Fibroblast of skin of left biceps (primary cell): ENCODE measurements around the gene RHOH.
A peak's percentile ranks its signal among the peaks of the same experiment; 100 is the strongest.
"Not testable (repeated sequence)": the region's sequence is repeated elsewhere in the genome, so short reads cannot be mapped to it uniquely, and the experiment has no call there.

Experiments used
- DNase-seq, 2 experiments: peaks; one replicate each; pipeline ENCODE4 v3.0.0-alpha.2; 2013; ENCODE audit warnings: low read depth in 2 of 2

The RHOH gene, protein sequence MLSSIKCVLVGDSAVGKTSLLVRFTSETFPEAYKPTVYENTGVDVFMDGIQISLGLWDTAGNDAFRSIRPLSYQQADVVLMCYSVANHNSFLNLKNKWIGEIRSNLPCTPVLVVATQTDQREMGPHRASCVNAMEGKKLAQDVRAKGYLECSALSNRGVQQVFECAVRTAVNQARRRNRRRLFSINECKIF

DNA sequence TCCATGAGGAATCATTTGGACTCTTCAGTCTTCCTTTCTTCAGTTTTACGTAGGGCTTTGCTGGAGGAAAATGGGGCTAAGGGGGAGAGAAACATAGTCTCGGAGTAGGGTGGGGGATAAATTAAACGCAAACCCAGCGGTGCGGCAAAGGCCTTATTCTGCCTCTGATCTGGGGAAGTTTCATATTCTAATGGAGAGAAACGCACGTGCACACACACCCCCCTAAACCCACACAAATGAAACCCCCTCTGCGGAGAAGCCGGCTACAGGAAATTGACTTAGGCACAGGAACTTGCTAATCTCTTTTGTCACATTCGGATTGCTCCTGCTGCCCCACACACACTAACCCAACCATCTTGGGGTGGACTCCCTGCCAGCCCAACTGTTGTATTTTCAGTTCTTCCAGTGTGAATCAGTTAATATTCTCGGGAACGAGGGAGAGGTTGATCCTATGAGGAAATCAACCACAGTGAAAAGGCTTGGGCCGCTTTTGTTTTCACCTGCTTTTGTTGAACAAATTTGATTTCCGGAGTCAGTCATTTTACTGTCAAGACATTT is at the start of gene RHOH:
Gene RHOH (plus strand): TSS at position 308 of the 558 bp plus-strand sequence. CDS start 46,356 bp downstream, outside the sequence.
- DNase-seq = no peak

DNA sequence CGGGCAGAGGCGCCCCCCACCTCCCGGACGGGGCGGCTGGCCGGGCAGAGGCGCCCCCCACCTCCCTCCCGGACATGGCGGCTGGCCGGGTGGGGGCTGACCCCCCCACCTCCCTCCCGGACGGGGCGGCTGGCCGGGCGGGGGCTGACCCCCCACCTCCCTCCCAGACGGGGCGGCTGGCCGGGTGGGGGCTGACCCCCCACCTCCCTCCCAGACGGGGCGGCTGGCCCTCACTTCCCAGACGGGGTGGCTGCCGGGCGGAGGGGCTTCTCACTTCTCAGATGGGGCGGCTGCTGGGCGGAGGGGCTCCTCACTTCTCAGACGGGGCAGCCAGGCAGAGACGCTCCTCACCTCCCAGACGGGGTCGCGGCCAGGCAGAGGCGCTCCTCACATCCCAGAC is 49.3 kb upstream of the RHOH start:
- DNase-seq = not testable (repeated sequence)

DNA sequence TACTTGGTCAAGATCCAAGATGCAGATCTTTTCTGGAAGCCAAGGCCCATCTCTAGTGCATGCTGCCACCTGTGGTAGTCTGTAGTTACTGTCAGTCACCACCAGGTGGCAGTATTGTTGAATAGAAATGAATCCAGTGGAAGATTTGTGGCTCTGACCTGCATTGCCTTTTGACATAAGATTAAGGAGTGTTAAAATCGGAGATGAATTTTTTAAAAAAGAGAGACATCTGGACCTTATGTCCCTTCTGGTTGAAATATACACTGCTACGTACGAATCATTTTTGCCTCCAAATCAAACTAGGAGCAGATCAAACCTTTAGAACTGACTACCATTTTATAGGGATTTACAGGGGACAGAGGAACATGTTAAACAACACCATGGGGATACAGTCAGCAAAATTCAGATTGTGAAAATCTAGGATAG is 46.9 kb upstream of the RHOH start:
- DNase-seq = peak; percentile 21 to 32

DNA sequence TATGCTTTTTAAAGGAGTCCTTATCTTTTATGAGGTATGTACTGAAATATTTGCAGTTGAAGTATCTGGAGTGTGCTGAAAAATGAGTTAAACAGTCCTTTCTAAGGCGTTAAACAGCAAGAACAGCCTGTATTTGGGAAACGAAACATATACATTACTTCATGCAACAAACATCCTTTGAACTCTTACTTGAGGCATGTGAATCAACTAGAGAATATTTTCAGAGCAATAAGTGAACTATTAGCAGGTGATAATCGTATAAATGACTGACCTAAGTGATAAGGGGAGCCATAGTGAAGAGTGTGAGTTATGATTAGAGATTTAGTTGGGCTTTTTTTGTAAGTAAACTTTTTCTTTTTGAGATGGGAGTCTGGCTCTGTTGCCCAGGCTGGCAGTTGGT is 45.9 kb upstream of the RHOH start:
- no peak for DNase-seq

DNA sequence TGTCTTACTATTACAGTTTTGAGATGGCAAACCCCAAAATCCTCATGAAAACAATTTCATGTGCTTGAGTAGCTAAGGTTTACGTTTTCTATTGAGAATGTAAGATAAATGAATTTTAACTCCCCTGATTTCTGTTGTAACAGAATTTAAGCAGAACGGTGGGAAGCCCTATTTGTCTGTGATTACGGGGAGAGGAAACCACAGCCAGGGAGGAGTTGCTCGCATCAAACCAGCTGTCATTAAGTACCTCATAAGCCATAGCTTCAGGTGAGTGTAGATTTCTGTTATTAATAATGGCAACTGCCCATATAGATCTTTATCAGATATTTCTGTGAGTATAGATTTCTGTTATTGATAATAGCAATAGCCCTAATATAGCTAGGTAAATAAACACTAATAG is 44.2 kb upstream of the RHOH start:
- no peak for DNase-seq

DNA sequence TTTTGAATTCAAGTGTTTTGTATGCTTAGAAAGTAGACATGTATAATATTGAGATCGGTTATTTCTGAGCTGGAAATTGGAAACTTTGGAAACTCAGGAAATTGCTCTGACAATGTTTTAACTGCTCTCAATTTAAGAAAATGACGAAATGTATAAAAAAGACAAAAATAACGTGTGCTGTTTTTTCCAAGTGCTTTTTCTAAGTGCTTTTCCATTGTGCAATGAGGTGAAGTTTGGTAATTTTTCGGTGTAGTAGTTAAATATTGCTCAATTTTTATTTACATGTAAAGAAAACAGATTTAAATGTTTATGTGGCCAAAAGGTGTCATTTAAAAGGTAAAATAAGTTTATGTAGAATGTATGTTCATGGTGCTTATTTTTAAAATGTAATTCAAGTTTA is 39.4 kb upstream of the RHOH start:
- DNase-seq = no peak

DNA sequence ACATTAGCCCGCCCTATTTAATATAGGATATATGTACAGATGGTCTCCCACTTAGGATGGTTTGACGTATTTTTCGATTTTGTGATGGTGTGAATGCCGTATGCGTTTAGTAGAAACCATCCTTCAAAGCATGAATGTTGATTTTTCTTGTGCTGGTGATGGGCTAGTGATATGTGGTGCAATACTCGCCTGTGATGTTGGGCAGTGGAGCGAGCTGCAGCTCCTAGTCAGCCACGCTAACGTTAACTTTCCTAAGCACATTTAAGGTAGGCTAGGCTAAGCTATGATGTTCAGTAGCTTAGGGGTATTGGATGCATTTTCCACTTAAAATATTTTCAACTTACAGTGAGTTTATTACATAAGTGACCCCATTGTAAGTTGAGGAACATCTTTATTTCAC is 36.6 kb upstream of the RHOH start:
- DNase-seq = no peak

DNA sequence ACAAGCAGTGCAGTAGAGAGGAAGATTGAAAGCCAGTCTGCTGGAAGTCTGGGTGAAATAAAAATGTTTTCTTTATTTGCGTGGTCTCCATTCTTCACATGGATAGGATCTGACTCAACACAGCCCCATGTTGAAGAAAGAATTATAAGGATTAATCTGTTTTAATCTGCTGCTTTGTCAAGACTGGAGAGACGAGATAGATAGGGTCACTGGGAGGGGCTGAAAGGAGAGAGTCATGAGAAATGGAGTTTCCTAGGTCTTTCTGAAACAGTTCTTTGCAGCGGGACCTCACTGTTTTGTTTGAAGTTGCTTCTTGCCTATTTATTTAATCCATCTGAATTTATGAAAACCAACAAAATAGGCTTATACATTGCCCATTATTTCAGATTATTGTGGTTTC is 32.4 kb upstream of the RHOH start:
- DNase-seq = no peak

DNA sequence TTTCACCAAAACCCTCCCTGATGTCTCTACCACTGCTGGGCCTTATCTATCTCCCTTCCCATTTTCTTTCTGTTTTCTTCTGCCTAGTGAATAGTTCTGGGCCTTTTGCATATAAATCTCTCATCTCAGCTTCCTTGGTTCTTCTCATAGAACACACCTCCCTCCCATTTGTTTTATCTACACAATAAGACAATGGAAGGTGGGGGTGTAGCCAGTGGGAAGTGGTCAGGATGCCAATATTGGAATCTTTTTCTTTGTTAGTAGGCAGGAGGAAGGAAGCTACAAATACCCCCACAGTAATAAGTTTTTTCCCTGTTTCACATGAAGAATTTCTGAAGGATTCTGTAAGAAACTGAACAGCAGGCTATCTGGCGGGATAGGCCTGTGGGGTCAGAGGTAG is 30.9 kb upstream of the RHOH start:
- DNase-seq = no peak

DNA sequence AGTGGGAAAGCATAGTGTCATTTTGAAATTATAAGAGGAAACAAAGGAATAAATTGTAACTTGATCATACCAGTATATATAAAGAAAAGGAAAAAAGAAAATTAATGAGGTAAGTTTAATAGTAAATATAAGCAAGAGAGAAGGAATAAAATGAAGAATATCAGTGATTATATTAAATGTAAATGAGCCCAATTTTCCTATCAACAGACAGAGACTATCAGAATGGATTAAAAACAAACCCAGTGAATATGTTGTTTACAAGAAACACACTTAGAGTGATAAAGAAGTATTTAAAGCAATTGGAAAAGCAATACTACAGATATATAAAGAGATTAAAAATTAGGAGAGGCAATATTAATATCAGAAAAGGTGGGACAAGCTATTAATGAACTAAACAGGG is 28.8 kb upstream of the RHOH start:
- no peak for DNase-seq

DNA sequence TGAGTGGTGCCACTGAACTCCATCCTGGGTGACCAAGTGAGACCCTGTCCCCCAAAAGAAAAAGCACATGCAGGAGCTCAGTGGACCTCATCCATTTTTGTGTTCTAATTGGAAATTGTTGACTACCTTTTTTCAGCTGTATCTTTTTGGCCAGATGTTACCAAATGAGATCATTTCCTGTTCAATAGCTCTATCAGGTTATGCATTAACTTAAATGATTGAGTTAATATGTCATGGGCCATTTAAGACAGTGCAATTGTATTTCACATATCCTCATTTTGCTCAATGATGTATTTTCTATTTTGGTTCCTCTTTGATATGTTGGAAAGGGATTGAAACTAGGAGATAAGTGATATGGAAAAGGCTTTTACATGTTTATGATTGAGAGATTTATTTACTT is 26.2 kb upstream of the RHOH start:
- no peak for DNase-seq

DNA sequence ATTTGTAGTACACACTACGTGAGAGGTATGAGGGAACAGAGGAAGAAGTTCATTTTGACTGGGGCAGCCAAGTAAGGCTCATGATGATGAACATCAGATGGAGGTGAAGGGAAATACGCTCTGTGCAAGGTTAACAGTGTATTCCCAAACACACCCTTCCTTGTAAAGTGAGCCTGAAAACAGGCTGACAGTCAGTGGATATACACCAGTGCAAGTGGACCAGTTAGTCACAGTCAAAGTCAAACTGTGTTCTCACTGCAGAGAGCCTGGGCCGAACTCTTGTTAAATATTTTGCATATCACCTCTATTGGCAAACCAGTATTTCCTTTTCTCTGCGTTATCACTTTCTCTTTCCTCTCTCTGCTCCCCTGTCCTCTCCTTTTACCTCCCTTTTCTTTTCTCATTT is 23.4 kb upstream of the RHOH start:
- no peak for DNase-seq

DNA sequence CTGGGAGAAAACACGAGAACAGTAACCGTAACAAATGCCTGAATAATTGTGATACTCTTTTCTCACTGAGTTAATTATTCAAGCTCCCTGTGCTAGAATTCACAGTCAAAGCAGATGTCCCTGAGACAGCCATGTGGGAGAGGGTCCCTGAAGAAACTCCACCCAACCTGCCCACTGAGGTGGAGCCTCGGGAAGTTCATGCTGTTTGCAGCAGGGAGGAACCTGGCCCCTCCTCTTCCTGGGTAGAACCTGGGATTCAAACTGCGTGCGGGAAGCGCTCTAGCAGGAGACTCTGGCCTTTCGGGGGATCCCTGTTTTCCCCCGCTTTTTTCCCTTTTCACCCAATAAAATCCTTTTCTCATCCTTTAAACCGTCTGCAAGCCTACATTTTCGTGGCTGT is 20.2 kb upstream of the RHOH start:
- DNase-seq = no peak

DNA sequence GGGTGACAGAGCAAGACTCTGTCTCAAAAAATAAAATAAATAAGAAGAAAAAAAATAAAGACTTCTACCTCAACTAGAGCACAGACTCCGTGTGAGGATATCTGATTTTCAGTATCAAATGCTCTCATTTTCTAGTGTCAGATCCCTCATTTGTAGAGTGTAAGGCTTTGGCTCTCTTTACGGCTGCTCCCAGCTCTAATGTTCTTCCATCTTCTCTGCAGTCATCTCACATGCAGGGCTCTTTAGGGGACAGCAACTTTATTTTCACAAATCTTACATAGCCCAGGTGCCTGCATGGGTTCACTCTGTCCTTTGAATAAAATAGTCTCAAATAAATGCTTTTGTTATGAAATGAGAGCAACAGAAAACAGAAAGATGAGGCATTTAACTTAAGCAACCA is 19.2 kb upstream of the RHOH start:
- DNase-seq = no peak

DNA sequence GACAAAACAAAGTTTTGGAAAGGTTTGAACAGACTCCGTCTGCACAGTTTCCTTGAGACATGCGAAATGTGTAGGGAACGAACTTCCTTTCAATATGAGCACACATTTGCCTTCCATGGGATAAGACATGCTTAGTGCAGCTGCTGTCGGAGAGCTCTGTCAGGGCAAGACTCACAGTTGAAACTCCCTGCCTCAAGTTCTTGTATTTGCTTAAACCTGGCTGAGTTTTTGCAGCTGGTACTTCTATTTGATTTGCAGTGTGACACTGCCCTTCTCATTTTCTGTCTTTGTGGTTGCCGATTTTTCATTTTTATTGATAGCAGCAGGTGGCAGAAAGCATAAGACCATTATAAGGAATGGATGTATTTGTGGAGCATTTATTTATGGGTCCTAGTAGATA is 18.2 kb upstream of the RHOH start:
- DNase-seq = no peak

DNA sequence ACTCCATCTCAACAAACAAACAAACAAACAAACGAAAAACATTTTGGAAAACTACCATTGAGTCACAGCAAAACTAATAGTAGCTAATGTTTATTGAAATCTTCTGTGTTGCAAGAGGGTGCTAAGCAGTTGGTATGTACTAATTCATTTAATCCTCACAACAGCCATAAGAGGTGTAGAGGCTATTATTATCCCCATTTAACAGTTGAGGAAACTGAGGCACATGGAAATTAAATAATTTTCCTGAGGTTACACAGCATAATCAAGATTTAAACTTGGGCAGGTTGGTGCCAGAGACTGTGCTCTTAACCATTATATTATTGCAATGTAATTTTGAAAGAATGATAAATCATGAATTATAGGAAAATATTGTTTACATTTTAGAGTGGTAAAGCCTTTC is 17.5 kb upstream of the RHOH start:
- DNase-seq = no peak

DNA sequence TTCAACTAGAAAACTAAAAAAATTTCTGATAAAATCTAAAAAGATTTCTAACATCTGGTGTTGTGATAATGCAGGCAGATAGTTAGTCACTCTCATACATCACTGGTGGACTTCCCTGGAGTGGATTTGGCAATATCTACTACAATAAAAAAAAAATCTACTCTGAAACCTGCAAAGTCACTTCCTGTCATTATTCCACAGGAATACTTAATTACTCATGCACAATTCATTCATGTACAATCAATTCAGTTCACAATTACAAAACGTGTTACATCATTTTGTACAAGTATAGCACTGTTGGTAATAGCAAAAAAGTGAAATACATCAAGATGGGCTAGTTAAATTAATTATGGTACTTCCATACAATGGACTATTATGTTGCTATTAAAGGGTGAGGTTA is 16.5 kb upstream of the RHOH start:
- peak; percentile 75 to 80 for DNase-seq

DNA sequence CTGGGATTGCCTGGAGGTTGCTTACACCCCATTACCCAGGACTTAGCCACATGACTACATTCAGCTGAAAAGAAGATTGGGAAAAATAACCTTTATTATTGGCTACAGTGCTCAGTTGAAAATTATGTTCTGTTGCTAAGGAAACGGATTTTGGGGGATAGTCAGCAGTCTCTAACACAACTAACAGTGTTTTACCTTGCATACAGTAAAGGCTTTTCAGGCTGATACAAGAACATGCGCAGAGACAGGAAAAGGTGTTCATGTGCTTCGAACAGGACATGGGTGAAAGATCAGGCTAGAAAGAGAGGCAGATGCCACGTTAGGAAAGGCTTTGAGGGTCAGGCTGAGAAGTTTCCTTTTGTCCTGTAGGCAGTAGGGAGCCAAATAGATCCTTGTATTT is 14.8 kb upstream of the RHOH start:
- no peak for DNase-seq

DNA sequence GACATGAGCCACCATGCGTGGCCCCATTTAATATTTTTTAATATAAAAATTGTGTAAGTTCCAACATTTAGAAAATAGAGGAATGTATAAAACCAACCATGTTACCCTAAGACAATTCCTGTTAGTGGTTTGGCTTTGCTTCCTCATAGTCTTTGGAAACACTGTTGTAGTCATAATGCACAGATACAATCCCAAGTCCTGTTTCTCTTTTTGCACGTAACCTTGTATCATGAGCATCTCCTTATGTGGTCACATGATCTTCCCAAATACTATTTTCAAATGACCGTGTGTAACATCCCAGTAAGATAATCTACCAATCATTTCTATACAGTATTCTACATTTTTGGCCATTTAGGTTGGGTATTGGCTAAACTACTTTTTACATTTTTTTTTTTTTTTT is 13.9 kb upstream of the RHOH start:
- DNase-seq = no peak

DNA sequence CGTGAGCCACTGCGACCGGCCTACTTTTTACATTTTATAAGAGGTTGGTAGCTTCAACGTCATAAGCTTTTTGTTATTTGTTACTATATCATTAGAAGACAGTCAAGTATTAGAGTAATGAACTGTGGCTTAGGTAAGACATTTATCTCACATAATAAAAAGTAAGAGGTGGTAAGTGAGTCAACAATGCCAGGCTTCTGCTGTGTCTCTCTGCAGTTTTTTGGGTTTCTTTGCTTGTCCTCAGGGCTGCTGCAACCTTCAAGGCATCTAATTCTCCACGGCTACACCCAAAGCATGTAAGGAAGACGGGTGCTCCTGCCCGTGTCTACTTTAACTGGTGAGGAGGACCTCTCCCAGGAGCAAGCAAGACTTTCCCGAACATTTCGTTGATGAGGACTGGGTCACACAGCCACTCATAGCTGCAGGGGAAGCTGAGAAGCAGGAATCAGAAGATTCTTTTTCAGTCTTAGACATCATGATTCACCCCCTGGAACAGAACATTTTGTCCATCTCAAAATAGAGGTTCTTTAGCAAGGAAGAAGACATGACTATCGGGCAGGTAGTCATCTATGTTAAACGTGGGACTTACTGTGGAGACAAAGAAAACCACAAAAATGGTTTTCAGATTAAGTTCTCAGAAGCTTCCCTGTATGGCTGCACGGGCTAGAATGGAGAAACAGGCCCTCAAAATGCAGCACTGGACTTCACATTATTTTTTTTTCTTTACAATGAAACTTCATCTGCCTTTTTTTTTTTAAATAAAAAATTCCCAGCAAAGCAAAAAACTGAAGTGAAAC is 13.0 kb upstream of the RHOH start:
- no peak for DNase-seq

DNA sequence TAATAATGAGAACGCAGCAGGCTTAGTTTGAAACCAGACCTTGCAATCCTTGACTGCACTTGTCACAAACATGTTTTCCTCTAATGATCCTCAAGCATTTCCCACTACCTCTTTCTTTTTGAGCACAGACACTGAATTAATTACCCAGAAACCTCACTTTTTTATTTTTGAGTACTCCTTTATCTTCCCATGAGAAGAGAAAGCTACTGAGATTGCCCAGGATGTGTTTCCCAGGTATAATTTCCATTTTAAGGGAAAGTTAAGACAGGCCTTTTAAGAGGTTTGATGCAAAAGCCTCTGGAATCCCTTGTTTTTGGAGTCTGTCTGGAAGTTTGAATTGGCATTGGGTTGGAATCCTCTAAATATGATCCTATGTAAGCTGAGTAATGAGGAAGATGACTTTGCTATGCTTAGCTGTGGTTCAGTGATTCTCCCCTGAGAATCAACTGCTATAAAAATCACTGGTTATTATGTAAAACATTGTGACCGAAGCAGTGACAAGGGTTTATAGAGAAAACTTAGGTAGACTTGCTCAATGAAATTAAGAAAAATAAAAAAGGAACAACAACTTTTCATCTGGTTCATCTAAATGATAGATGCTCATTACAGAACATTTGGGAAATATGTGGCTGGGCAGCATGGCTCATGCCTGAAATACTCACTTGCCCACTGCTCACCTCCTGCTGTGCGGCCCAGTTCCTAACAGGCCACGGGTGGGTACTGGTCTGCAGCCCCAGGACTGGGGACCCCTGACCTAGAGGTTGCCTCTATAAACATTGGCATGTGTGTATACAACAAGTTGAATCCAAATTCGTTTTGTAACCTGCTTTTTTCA is 10.8 kb upstream of the RHOH start:
- DNase-seq = peak; percentile 8 to 19

DNA sequence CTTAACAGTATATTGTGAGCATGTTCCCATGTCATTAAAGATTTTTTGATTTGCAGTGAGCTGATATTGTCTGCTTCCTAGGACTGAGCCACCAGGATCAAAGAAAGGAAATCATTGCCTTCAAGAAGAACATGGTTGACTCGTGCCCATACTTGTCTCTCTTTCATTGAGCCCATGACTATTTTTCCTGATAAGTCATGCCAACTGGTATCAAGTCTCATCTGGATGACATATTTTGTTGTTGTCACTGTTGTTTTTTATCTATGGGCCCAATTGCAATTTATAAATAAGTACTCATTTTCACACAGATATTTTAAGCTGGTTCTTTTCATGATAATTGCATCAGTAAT is 10.2 kb upstream of the RHOH start:
- no peak for DNase-seq
